ENCODE results near the gene HCAR1.
"Not testable (repeated sequence)": the region's sequence is repeated elsewhere in the genome, so short reads cannot be mapped to it uniquely, and the experiment has no call there.

Gene HCAR1

GRCh38 chr12:122721057-122721545, 9.5 kb downstream of the HCAR1 start:
- DNase-seq, result no peak

GRCh38 chr12:122716658-122717057, 14.0 kb downstream of the HCAR1 start, which contains the start of gene HCAR3:
HCAR3 (minus strand) TSS chr12:122716811; CDS start chr12:122716737, 74 bp downstream.
- DNase-seq, result not testable (repeated sequence)

- not testable (repeated sequence) for DNase-seq
Measured at GRCh38 chr12:122715211-122715610, 15.4 kb downstream of the HCAR1 start.

GRCh38 chr12:122713491-122714188, 17.0 kb downstream of the HCAR1 start:
- not testable (repeated sequence) for DNase-seq

GRCh38 chr12:122711266-122711665, 19.4 kb downstream of the HCAR1 start:
- DNase-seq, result not testable (repeated sequence)

- not testable (repeated sequence) for DNase-seq
Measured at GRCh38 chr12:122710341-122710740, 20.3 kb downstream of the HCAR1 start.

GRCh38 chr12:122709287-122709686, 21.4 kb downstream of the HCAR1 start:
- not testable (repeated sequence) for DNase-seq

GRCh38 chr12:122703841-122704240, 26.8 kb downstream of the HCAR1 start:
- DNase-seq, result not testable (repeated sequence)

GRCh38 chr12:122702890-122703611, 27.6 kb downstream of the HCAR1 start, which contains the start of gene HCAR2:
HCAR2 (minus strand) TSS chr12:122703357; CDS start chr12:122703283, 74 bp downstream.
- DNase-seq, result not testable (repeated sequence)

- DNase-seq, result not testable (repeated sequence)
Measured at GRCh38 chr12:122701481-122701880, 29.2 kb downstream of the HCAR1 start.

- not testable (repeated sequence) for DNase-seq
Measured at GRCh38 chr12:122700038-122700710, 30.5 kb downstream of the HCAR1 start.

- not testable (repeated sequence) for DNase-seq
Measured at GRCh38 chr12:122696922-122697321, 33.7 kb downstream of the HCAR1 start.

GRCh38 chr12:122691566-122691965, 39.1 kb downstream of the HCAR1 start:
- no peak for DNase-seq

- DNase-seq, result no peak
Measured at GRCh38 chr12:122688291-122688690, 42.4 kb downstream of the HCAR1 start.

- no peak for DNase-seq
Measured at GRCh38 chr12:122687086-122687485, 43.6 kb downstream of the HCAR1 start.

- DNase-seq, result no peak
Measured at GRCh38 chr12:122686538-122686937, 44.1 kb downstream of the HCAR1 start.

GRCh38 chr12:122684297-122684813, 46.3 kb downstream of the HCAR1 start:
- no peak for DNase-seq

- no peak for DNase-seq
Measured at GRCh38 chr12:122681814-122682213, 48.8 kb downstream of the HCAR1 start.

GRCh38 chr12:122680989-122681388, 49.7 kb downstream of the HCAR1 start:
- not testable (repeated sequence) for DNase-seq

GRCh38 chr12:122676781-122677180, 53.9 kb downstream of the HCAR1 start:
- not testable (repeated sequence) for DNase-seq

All from activated effector memory CD4-positive, alpha-beta T cell treated with Interleukin-2 at 50 U/mL for 16 hours (primary cell).